GM19324 (cell line): ENCODE measurements around the gene CLCN2.

ENCODE experiments used
- ATAC-seq: cut with Tn5 transposase; IDR thresholded peaks from one replicate; pipeline ENCODE4 v1.9.1; 2021; ENCODE audit warnings: mild to moderate bottlenecking, moderate library complexity; ENCODE audit not compliant: unreplicated experiment, low FRiP score

The CLCN2 gene

GRCh38 chr3:184361932-184362667 is 695 bp upstream of the CLCN2 start:
- no peak for ATAC-seq

GRCh38 chr3:184360929-184361531 is 375 bp downstream of the CLCN2 start:
- ATAC-seq = no peak

- ATAC-seq = no peak
These were observed 1.1 kb downstream of the CLCN2 start for GRCh38 chr3:184360070-184360928.

- no peak for ATAC-seq
These were observed 1.8 kb downstream of the CLCN2 start for GRCh38 chr3:184359610-184360009.

GRCh38 chr3:184358921-184359350 is 2.5 kb downstream of the CLCN2 start:
- ATAC-seq = no peak

- ATAC-seq = no peak
These were observed 3.2 kb downstream of the CLCN2 start for GRCh38 chr3:184358124-184358767.

- ATAC-seq = no peak
These were observed 3.9 kb downstream of the CLCN2 start for GRCh38 chr3:184357248-184358123.

- no peak for ATAC-seq
These were observed 6.0 kb downstream of the CLCN2 start for GRCh38 chr3:184355261-184356040.

- ATAC-seq = no peak
These were observed 6.7 kb downstream of the CLCN2 start for GRCh38 chr3:184354754-184355153.

GRCh38 chr3:184354121-184354728 is 7.2 kb downstream of the CLCN2 start:
- ATAC-seq = no peak

GRCh38 chr3:184353546-184353941 is 7.9 kb downstream of the CLCN2 start:
- ATAC-seq = no peak

GRCh38 chr3:184352897-184353545 is 8.4 kb downstream of the CLCN2 start:
- no peak for ATAC-seq

- no peak for ATAC-seq
These were observed 9.1 kb downstream of the CLCN2 start for GRCh38 chr3:184352149-184352785.

GRCh38 chr3:184351511-184352148 is 9.8 kb downstream of the CLCN2 start:
- ATAC-seq = no peak

GRCh38 chr3:184350618-184351017 is 10.8 kb downstream of the CLCN2 start:
- no peak for ATAC-seq

GRCh38 chr3:184349563-184350470 is 11.6 kb downstream of the CLCN2 start:
- ATAC-seq = no peak
